ENCODE results near the gene HOXA7.

DNA sequence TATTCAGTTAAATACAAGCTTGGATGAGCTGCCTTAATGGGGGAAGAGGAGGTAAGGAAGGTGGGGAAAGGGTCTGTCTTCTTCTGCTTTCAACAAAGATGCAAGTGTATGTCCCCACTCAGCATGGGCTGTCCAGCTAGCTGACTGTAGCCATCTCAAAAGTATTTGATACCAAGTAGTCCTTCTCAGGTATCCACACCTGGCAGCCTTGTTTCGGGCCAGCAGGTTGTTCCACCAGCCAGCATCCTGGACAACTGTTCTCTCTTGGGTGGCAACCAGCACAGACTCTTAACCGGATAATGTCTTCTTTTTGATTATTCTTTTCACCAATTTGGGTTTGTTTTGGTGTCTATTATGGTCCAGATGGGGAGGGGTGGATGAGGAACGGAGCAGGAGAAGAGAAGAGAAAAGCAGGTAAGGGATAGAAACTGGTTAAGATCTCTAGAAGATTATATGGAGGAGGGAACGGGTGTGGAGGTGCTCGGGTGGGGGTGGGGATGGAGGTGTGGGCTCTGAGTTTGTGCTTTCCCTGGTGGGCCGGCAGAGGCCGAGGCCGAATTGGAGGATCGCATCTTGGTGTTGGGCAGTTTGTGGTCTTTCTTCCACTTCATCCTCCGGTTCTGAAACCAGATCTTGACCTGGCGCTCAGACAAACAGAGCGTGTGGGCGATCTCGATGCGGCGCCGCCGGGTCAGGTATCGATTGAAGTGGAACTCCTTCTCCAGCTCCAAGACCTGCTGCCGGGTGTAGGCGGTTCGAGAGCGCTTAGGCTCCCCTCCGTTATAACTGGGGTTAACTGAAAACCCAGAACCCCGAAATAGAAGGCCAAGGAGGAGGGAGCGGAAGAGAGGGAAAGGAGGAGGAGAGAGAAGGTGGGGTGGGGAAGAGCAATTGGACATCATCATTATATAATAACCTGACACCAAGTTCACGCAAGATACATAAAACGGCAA is 27.4 kb downstream of the HOXA7 start:
- TF ChIP-seq, protein P1, sequence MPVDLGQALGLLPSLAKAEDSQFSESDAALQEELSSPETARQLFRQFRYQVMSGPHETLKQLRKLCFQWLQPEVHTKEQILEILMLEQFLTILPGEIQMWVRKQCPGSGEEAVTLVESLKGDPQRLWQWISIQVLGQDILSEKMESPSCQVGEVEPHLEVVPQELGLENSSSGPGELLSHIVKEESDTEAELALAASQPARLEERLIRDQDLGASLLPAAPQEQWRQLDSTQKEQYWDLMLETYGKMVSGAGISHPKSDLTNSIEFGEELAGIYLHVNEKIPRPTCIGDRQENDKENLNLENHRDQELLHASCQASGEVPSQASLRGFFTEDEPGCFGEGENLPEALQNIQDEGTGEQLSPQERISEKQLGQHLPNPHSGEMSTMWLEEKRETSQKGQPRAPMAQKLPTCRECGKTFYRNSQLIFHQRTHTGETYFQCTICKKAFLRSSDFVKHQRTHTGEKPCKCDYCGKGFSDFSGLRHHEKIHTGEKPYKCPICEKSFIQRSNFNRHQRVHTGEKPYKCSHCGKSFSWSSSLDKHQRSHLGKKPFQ (tag by site-specific recombination; IDR thresholded peaks at IDR 0.05): no peak
- TF ChIP-seq, protein P2, sequence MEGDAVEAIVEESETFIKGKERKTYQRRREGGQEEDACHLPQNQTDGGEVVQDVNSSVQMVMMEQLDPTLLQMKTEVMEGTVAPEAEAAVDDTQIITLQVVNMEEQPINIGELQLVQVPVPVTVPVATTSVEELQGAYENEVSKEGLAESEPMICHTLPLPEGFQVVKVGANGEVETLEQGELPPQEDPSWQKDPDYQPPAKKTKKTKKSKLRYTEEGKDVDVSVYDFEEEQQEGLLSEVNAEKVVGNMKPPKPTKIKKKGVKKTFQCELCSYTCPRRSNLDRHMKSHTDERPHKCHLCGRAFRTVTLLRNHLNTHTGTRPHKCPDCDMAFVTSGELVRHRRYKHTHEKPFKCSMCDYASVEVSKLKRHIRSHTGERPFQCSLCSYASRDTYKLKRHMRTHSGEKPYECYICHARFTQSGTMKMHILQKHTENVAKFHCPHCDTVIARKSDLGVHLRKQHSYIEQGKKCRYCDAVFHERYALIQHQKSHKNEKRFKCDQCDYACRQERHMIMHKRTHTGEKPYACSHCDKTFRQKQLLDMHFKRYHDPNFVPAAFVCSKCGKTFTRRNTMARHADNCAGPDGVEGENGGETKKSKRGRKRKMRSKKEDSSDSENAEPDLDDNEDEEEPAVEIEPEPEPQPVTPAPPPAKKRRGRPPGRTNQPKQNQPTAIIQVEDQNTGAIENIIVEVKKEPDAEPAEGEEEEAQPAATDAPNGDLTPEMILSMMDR (tag by site-specific recombination; IDR thresholded peaks at IDR 0.05): no peak
